IPS DF 19.7 (cell line): ENCODE results near the gene EBF3.

ENCODE experiments used
- DNase-seq: peaks from one replicate; pipeline ENCODE4 v3.0.0-alpha.2; 2013; ENCODE audit warnings: low read depth, low spot score

EBF3 gene

GRCh38 chr10:129912166-129912917 lies 51.7 kb downstream of the EBF3 start:
- DNase-seq = no peak

GRCh38 chr10:129911451-129912165 lies 52.5 kb downstream of the EBF3 start:
- DNase-seq = no peak

- DNase-seq = no peak
Measured at GRCh38 chr10:129910861-129911260, 53.2 kb downstream of the EBF3 start.

- DNase-seq = no peak
Measured at GRCh38 chr10:129909531-129910256, 54.4 kb downstream of the EBF3 start.

DNA sequence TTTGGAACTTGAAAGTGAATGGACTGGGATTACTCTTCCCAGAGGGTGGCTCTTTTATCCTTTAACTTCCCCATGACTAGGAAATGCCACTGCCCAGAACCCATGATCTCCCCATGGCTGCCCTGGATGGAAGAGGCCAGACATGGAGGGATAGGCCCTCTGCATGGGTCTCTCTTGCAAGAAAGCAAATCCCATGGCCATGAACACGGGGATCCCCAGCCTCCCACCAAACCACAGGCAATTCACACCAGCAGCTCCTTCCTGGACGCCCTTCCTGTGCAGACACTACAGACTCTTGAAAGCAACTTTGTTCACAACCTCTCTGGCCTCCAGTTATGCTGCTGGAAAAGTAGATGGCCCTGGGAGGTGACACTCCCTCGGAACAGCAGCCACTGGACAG lies 55.0 kb downstream of the EBF3 start:
- no peak for DNase-seq

- DNase-seq = no peak
Measured at GRCh38 chr10:129908406-129908805, 55.7 kb downstream of the EBF3 start.

DNA sequence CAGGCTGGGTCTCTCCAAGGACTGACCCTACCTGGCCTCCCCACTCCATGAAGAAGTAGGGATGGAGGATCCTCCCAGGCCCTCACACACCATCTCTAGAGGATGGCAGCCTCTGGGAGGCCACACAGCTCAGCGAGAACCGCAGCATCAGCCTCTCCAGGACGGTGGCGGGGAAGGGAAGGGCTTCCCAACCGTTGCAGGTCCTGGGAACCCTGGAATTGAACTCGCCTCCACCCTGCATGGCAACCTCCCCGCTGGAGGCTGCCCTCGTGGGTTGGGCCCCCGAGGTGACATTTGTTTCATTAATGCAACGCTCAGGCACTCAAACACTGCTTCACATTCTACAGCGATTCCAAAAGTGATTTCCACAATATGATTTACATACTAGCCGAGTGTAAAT lies 58.5 kb downstream of the EBF3 start:
- DNase-seq = no peak

DNA sequence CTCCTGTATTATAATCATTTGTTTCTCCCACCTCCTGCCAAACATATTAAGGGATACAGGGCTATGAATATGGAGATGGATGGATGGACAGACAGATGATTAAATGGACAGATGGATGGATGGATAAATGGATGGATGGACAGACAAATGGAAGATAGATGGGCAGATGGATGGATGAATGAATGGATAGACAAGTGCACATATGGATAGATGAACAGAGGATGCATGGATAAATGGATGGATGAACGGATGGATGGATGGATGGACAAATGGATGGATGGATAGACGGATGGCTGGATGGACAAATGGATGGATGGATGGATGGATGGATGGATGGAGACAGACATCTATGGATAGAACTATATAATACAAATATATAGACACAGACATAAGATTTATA lies 59.8 kb downstream of the EBF3 start:
- no peak for DNase-seq

GRCh38 chr10:129901389-129902006 lies 62.6 kb downstream of the EBF3 start:
- no peak for DNase-seq

- DNase-seq = no peak
Measured at GRCh38 chr10:129900825-129901224, 63.2 kb downstream of the EBF3 start.

DNA sequence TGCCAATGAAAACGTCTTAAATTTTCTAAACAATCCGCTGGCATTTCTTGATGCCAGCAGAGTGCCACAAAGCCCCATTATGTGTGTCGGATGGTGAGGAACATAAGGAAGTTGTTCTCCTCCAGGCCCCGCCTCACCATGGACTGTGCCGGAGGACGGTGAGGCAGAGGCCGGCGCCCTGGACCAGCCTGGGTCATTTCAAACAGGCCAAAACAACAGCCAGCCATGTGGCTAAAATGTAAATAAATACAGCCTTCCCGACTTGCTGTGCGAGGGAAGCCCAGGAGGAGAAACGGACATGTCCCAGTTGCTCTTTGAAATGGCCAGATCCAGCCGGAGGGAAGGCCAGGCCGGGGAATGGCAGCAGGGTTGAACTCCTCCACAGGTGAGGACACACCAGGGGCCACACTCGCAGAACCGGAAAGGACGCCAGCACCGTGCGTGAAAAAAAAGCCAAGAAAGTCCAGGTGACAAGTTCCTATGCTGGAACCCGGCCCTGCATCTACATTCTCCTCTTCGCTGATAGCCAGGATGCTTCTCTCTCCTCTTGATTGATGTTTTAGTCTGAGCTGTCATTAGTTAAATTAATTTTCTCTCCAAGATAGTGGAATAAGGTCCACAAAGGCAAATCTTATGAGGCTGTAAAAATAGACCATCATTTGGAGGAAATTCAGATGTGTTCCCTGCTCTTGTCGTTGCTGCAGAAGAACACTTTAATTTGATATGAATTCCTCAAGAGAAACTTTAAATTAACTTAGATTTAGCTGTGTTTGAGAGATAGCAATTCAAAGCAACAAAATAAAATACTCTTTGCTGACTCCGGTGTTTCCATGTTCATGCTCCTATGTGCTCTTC lies 64.6 kb downstream of the EBF3 start:
- DNase-seq = no peak

GRCh38 chr10:129898706-129899268 lies 65.3 kb downstream of the EBF3 start:
- DNase-seq = no peak

DNA sequence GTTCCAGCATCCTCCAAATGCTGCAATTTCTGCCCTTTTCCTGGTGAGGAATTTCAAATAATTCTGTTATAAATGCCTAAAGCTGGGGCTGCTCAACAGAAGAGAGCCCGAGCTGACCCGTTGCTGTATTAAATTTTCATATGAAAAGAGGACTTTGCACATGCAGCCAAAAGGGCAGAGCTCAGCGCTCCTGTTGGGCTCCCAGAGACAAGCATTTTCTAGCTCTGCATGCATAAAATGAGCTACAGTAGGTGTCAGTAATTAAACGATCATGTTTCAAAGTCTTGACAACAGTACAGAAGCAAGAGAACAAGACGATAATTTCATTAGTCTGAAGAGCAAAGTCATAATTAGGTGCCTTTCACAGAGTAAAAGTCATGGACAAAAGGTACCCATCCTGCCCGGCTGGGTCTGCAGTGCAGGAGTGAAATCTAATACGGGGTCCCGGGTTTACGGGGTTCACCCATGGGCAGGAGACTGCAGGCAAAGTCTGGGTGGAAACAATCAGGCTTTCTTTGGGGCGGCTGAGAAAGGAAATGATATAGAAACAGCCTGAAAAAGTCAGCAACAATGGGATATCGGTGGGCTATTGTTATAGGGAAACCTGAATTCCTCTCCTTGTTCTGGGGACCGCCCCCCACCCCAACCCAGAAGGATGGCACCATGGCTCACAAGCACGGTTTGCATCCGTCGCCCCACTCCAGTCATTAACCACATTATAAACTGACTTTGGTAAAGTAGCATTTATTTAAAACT lies 66.0 kb downstream of the EBF3 start:
- DNase-seq = no peak

- DNase-seq = no peak
Measured at GRCh38 chr10:129896860-129897200, 67.2 kb downstream of the EBF3 start.

GRCh38 chr10:129896136-129896859 lies 67.8 kb downstream of the EBF3 start:
- DNase-seq = no peak

DNA sequence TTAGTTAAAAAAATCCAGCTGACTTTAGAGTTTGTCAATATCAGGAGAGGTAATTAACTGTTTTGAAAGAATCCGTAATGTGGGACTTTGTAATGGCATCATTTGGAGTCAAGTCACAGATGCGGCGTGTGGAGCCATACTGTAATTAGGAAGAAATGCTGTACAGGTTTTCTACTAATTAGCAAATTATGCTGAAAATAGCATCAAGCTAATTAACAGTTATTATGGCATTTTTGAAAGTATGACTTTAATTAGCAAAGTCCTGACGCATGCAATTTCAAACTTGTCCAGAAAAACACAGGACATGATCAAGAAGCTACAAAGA lies 68.3 kb downstream of the EBF3 start:
- no peak for DNase-seq

DNA sequence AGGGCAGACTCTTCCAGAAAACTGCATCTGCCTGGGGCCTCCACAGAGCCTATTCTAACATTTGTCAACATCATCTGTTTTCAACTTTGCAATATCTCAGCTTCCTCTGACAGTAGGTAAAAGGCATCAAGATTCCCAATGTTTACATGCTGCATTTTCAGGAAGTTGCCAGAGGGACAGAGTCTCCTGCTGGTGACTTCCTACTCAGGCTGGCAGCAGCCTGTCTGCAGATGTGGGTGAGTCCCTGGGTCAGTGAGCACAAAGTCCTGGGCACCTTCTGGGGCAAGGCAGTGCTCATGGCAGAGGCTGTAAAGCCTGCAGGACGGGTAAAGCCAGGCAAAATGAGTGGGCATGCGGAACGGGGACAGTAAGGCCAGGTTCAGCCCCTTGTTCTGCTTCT lies 69.4 kb downstream of the EBF3 start:
- no peak for DNase-seq

DNA sequence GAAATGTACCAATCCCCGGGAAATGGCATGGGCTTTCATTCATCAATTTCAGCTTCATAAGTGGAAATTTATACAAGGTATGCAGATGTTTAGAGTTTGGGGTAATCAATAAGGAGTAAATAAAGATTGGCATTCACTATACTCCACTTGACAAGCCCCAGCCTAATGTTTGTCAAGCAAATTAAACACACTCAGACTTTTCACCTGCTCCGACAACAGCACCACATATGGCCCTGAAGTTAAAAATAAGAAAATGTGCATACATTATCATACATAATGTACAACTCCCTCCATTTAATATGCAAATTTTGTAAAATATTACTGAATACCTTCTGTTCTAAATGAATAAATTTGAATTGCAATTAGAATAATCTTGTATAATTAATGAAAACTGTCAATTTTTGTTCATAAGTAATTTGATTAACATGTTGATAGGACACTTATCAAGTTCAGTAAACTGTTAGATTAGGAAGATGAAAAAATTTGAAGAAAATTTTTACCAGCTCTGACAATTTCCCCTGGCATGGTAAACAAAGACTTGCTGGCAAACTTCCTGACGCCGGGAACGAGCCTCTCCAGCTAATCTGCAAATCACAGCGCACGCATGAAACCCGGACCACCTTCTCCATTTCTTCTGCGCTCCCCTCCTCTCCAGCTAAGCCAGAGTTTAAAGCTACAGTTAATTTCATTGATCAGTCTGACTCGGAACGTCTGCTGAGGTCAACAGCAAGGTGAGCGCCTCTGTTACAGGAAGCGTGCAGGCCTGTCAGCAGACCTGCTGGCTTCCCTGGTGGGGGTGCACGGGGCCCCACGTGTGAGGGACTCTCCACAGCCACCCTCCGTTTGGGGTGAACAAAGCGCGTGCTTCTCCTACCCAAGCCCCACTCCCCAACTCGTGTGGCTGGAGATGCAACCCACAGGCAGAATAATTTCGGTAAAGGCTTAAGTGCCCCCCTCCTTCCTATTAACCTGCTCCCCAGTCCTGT lies 70.7 kb downstream of the EBF3 start:
- no peak for DNase-seq
